GM23338 (cell line): ENCODE results near the gene BGLAP. TPM values are rescaled to one million over a fixed set of nuclear protein-coding genes. Genes with fewer than 3 reads are reported as not detected.

Experiments used
- ATAC-seq: fragments of 200-7000 bp; cut with Tn5 transposase; 3 replicates; pipeline ENCODE4 v1.9.1; 2020
- DNase-seq: peaks from one replicate; pipeline ENCODE4 v3.0.0-alpha.2; 2015; ENCODE audit warnings: low spot score
- H2AFZ ChIP-seq: fragments of 200-600 bp; sonication (generic); 2 replicates; pipeline ENCODE4 v1.8.0; 2016; ENCODE audit warnings: antibody characterized with exemption, mild to moderate bottlenecking, moderate library complexity
- H3F3A ChIP-seq: fragments of 200-600 bp; sonication (generic); replicated peaks from 2 replicates; pipeline ENCODE4 v1.8.0; 2017; ENCODE audit warnings: antibody characterized with exemption, mixed run types, low read depth
- H3K27ac ChIP-seq: fragments of 200-600 bp; sonication (generic); 2 replicates; pipeline ENCODE4 v1.6.1; 2016; ENCODE audit warnings: low read depth
- H3K27me3 ChIP-seq: fragments of 200-600 bp; sonication (generic); 2 replicates; pipeline ENCODE4 v1.8.0; 2016; ENCODE audit warnings: mild to moderate bottlenecking, mixed run types, moderate library complexity; ENCODE audit not compliant: insufficient read depth
- H3K36me3 ChIP-seq: fragments of 200-600 bp; sonication (generic); 2 replicates; pipeline ENCODE4 v1.8.0; 2016; ENCODE audit warnings: mild to moderate bottlenecking; ENCODE audit not compliant: insufficient read depth
- H3K4me1 ChIP-seq: fragments of 200-600 bp; sonication (generic); 2 replicates; pipeline ENCODE4 v1.8.0; 2016; ENCODE audit warnings: mild to moderate bottlenecking, moderate library complexity; ENCODE audit not compliant: insufficient read depth
- H3K4me2 ChIP-seq: fragments of 200-600 bp; sonication (generic); 2 replicates; pipeline ENCODE4 v1.7.1; 2017; ENCODE audit warnings: mixed run types
- H3K4me3 ChIP-seq: fragments of 200-600 bp; sonication (generic); 2 replicates; pipeline ENCODE4 v1.6.1; 2016; ENCODE audit warnings: mixed run types
- H3K79me2 ChIP-seq: fragments of 200-600 bp; sonication (generic); replicated peaks from 2 replicates; pipeline ENCODE4 v1.8.0; 2017; ENCODE audit warnings: mild to moderate bottlenecking; ENCODE audit not compliant: insufficient read depth
- H3K9me2 ChIP-seq: fragments of 200-600 bp; sonication (generic); 2 replicates; pipeline ENCODE4 v1.8.0; 2017; ENCODE audit not compliant: insufficient read depth
- H4K20me1 ChIP-seq: fragments of 200-600 bp; sonication (generic); replicated peaks from 2 replicates; pipeline ENCODE4 v1.8.0; 2017; ENCODE audit warnings: mild to moderate bottlenecking; ENCODE audit not compliant: insufficient read depth
- H3K27ac Mint-ChIP-seq: 2 replicates; pipeline ENCODE4 v1.8.0; 2020; ENCODE audit warnings: inconsistent platforms, mild to moderate bottlenecking, moderate library complexity, mixed read lengths
- H3K27me3 Mint-ChIP-seq: 3 replicates; pipeline ENCODE4 v1.8.0; 2022; ENCODE audit warnings: low read depth, mild to moderate bottlenecking, moderate library complexity, mixed read lengths, inconsistent platforms; ENCODE audit not compliant: insufficient read depth, poor library complexity
- H3K36me3 Mint-ChIP-seq: 3 replicates; pipeline ENCODE4 v1.8.0; 2021; ENCODE audit warnings: low read depth, mild to moderate bottlenecking, inconsistent platforms, moderate library complexity, mixed read lengths
- H3K4me1 Mint-ChIP-seq: 3 replicates; pipeline ENCODE4 v1.8.0; 2020; ENCODE audit warnings: mild to moderate bottlenecking, inconsistent platforms, mixed read lengths
- H3K4me3 Mint-ChIP-seq: 3 replicates; pipeline ENCODE4 v1.8.0; 2021; ENCODE audit warnings: moderate library complexity, mild to moderate bottlenecking, inconsistent platforms, mixed read lengths
- H3K9me3 Mint-ChIP-seq: 3 replicates; pipeline ENCODE4 v1.8.0; 2020; ENCODE audit warnings: moderate library complexity, mild to moderate bottlenecking, inconsistent platforms, mixed read lengths
- CREB1 ChIP-seq: fragments of 250-450 bp; sonication (Bioruptor Pico); IDR thresholded peaks from 2 replicates; pipeline ENCODE4 v1.5.0; 2020; ENCODE audit warnings: low read depth, mild to moderate bottlenecking, moderate library complexity
- EZH2 ChIP-seq: fragments of 200-600 bp; sonication (generic); IDR thresholded peaks from one replicate; pipeline ENCODE4 v1.8.0; 2017; ENCODE audit warnings: antibody characterized with exemption, mild to moderate bottlenecking, low read depth; ENCODE audit not compliant: unreplicated experiment
- EZH2phosphoT487 ChIP-seq: fragments of 200-600 bp; sonication (generic); IDR thresholded peaks from one replicate; pipeline ENCODE4 v1.8.1; 2018; ENCODE audit warnings: antibody characterized with exemption; ENCODE audit not compliant: unreplicated experiment
- NANOG ChIP-seq: IDR thresholded peaks from 2 replicates; pipeline ENCODE4 v1.6.1; 2016; ENCODE audit warnings: antibody characterized with exemption, borderline replicate concordance
- POLR2AphosphoS5 ChIP-seq: IDR thresholded peaks from 2 replicates; pipeline ENCODE4 v1.6.1; 2016; ENCODE audit warnings: antibody characterized with exemption, low read depth
- ZNF114 ChIP-seq: fragments of 250-450 bp; sonication (Bioruptor Pico); IDR thresholded peaks from 2 replicates; pipeline ENCODE4 v1.5.0; 2020; ENCODE audit warnings: mild to moderate bottlenecking, moderate library complexity
- ZNF331 ChIP-seq: fragments of 250-450 bp; sonication (Bioruptor Pico); IDR thresholded peaks from 2 replicates; pipeline ENCODE4 v1.5.0; 2020; ENCODE audit warnings: low read depth, mild to moderate bottlenecking, moderate library complexity
- polyA plus RNA-seq: library from polyadenylated mRNA; unstranded; fragments of >200 nt; fragmentation: Nextera tagmentation; extraction: Ambion mirVana; gene quantifications from 2 replicates; pipeline ENCODE4 v1.2.1, GENCODE V29; 2016
- total RNA-seq: library from RNA; depleted of rRNA; stranded (reverse); fragments of >200 nt; shearing (Covaris generic); gene quantifications from 2 replicates; pipeline ENCODE4 v1.2.3, GENCODE V29; 2014
- TF ChIP-seq, protein P1 (sequence below): IDR thresholded peaks from one replicate; pipeline ENCODE4 v1.6.1; 2018; ENCODE audit warnings: antibody characterized with exemption; ENCODE audit not compliant: unreplicated experiment
- TF ChIP-seq, protein P2 (sequence below): fragments of 250-450 bp; sonication (Bioruptor Pico); IDR thresholded peaks from 2 replicates; pipeline ENCODE4 v1.5.0; 2020; ENCODE audit warnings: mild to moderate bottlenecking, moderate library complexity
- TF ChIP-seq, protein P3 (sequence below), 2 experiments: fragments of 200-600 bp in 1 of 2; sonication (generic) in 1 of 2; conservative IDR thresholded peaks; 2 replicates each; pipeline versions ENCODE4 v1.5.1 to v1.6.1; 2016 to 2017; ENCODE audit warnings: antibody characterized with exemption in 2 of 2, low read depth in 2 of 2, mild to moderate bottlenecking in 2 of 2, moderate library complexity in 1 of 2

The BGLAP gene
- total and polyA plus RNA-seq, 2 experiments from 2014 or later = 0.36 to 0.42 TPM

DNA sequence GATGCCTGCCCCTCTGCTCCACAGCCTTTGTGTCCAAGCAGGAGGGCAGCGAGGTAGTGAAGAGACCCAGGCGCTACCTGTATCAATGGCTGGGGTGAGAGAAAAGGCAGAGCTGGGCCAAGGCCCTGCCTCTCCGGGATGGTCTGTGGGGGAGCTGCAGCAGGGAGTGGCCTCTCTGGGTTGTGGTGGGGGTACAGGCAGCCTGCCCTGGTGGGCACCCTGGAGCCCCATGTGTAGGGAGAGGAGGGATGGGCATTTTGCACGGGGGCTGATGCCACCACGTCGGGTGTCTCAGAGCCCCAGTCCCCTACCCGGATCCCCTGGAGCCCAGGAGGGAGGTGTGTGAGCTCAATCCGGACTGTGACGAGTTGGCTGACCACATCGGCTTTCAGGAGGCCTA is 754 bp downstream of the BGLAP start (continued):
- TF ChIP-seq, protein P1, sequence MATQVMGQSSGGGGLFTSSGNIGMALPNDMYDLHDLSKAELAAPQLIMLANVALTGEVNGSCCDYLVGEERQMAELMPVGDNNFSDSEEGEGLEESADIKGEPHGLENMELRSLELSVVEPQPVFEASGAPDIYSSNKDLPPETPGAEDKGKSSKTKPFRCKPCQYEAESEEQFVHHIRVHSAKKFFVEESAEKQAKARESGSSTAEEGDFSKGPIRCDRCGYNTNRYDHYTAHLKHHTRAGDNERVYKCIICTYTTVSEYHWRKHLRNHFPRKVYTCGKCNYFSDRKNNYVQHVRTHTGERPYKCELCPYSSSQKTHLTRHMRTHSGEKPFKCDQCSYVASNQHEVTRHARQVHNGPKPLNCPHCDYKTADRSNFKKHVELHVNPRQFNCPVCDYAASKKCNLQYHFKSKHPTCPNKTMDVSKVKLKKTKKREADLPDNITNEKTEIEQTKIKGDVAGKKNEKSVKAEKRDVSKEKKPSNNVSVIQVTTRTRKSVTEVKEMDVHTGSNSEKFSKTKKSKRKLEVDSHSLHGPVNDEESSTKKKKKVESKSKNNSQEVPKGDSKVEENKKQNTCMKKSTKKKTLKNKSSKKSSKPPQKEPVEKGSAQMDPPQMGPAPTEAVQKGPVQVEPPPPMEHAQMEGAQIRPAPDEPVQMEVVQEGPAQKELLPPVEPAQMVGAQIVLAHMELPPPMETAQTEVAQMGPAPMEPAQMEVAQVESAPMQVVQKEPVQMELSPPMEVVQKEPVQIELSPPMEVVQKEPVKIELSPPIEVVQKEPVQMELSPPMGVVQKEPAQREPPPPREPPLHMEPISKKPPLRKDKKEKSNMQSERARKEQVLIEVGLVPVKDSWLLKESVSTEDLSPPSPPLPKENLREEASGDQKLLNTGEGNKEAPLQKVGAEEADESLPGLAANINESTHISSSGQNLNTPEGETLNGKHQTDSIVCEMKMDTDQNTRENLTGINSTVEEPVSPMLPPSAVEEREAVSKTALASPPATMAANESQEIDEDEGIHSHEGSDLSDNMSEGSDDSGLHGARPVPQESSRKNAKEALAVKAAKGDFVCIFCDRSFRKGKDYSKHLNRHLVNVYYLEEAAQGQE = no peak
- TF ChIP-seq POLR2AphosphoS5 = no peak
- no peak for TF ChIP-seq CREB1 (CRISPR knock-in tag)
- no peak for TF ChIP-seq NANOG
- no peak for TF ChIP-seq EZH2

DNA sequence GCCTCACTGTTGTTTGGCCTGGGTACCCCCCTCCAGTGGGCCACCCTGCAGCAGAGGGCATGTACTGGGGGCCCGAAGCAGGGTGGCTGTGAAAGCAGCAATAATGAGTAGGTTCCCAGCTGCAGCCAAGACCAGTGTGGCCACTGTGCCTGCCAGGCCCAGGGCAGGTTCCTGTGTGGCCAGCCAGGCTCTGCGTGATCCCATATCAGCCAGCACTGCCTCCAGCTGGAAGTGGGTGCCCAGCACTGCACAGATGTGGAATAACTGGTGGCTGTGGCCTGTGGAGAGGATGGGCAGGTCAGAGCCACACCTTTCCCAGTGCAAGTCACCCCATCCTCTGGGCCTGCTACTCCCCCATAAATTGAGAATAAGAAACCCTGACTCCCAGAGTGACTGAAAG is 2.1 kb downstream of the BGLAP start:
- Mint-ChIP-seq H3K27ac (no peak overlapping the region), H3K27me3 (peaks cover 22% of the 10 kb centered on the region), H3K36me3 (peaks cover 11% of the 10 kb centered on the region), H3K4me3 (no peak overlapping the region), H3K4me1 (peaks cover 29% of the 10 kb centered on the region), H3K9me3 (no peaks in the 10 kb centered on the region)
- H3K27me3 ChIP-seq = no peaks in the 10 kb centered on the region
- H3K4me1 ChIP-seq = peaks cover 33% of the 10 kb centered on the region
- no peak overlapping the region for H2AFZ ChIP-seq
- H4K20me1 ChIP-seq = no peaks in the 10 kb centered on the region
- DNase-seq (no peak), ATAC-seq (no peak)
- H3K4me2 ChIP-seq = no peak overlapping the region
- H3K9me2 ChIP-seq = no peaks in the 10 kb centered on the region
- peaks cover 15% of the 10 kb centered on the region for H3F3A ChIP-seq
- H3K4me3 ChIP-seq = no peak overlapping the region
- no peak overlapping the region for H3K27ac ChIP-seq
- H3K36me3 ChIP-seq = no peaks in the 10 kb centered on the region
- H3K79me2 ChIP-seq = no peaks in the 10 kb centered on the region
- TF ChIP-seq, protein P2, sequence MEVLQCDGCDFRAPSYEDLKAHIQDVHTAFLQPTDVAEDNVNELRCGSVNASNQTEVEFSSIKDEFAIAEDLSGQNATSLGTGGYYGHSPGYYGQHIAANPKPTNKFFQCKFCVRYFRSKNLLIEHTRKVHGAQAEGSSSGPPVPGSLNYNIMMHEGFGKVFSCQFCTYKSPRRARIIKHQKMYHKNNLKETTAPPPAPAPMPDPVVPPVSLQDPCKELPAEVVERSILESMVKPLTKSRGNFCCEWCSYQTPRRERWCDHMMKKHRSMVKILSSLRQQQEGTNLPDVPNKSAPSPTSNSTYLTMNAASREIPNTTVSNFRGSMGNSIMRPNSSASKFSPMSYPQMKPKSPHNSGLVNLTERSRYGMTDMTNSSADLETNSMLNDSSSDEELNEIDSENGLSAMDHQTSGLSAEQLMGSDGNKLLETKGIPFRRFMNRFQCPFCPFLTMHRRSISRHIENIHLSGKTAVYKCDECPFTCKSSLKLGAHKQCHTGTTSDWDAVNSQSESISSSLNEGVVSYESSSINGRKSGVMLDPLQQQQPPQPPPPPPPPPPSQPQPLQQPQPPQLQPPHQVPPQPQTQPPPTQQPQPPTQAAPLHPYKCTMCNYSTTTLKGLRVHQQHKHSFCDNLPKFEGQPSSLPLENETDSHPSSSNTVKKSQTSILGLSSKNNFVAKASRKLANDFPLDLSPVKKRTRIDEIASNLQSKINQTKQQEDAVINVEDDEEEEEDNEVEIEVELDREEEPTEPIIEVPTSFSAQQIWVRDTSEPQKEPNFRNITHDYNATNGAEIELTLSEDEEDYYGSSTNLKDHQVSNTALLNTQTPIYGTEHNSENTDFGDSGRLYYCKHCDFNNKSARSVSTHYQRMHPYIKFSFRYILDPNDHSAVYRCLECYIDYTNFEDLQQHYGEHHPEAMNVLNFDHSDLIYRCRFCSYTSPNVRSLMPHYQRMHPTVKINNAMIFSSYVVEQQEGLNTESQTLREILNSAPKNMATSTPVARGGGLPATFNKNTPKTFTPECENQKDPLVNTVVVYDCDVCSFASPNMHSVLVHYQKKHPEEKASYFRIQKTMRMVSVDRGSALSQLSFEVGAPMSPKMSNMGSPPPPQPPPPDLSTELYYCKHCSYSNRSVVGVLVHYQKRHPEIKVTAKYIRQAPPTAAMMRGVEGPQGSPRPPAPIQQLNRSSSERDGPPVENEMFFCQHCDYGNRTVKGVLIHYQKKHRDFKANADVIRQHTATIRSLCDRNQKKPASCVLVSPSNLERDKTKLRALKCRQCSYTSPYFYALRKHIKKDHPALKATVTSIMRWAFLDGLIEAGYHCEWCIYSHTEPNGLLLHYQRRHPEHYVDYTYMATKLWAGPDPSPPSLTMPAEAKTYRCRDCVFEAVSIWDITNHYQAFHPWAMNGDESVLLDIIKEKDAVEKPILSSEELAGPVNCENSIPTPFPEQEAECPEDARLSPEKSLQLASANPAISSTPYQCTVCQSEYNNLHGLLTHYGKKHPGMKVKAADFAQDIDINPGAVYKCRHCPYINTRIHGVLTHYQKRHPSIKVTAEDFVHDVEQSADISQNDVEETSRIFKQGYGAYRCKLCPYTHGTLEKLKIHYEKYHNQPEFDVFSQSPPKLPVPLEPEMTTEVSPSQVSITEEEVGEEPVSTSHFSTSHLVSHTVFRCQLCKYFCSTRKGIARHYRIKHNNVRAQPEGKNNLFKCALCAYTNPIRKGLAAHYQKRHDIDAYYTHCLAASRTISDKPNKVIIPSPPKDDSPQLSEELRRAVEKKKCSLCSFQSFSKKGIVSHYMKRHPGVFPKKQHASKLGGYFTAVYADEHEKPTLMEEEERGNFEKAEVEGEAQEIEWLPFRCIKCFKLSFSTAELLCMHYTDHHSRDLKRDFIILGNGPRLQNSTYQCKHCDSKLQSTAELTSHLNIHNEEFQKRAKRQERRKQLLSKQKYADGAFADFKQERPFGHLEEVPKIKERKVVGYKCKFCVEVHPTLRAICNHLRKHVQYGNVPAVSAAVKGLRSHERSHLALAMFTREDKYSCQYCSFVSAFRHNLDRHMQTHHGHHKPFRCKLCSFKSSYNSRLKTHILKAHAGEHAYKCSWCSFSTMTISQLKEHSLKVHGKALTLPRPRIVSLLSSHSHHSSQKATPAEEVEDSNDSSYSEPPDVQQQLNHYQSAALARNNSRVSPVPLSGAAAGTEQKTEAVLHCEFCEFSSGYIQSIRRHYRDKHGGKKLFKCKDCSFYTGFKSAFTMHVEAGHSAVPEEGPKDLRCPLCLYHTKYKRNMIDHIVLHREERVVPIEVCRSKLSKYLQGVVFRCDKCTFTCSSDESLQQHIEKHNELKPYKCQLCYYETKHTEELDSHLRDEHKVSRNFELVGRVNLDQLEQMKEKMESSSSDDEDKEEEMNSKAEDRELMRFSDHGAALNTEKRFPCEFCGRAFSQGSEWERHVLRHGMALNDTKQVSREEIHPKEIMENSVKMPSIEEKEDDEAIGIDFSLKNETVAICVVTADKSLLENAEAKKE (CRISPR knock-in tag) = no peak
- TF ChIP-seq, protein P3, sequence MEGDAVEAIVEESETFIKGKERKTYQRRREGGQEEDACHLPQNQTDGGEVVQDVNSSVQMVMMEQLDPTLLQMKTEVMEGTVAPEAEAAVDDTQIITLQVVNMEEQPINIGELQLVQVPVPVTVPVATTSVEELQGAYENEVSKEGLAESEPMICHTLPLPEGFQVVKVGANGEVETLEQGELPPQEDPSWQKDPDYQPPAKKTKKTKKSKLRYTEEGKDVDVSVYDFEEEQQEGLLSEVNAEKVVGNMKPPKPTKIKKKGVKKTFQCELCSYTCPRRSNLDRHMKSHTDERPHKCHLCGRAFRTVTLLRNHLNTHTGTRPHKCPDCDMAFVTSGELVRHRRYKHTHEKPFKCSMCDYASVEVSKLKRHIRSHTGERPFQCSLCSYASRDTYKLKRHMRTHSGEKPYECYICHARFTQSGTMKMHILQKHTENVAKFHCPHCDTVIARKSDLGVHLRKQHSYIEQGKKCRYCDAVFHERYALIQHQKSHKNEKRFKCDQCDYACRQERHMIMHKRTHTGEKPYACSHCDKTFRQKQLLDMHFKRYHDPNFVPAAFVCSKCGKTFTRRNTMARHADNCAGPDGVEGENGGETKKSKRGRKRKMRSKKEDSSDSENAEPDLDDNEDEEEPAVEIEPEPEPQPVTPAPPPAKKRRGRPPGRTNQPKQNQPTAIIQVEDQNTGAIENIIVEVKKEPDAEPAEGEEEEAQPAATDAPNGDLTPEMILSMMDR (conservative IDR thresholded peaks at IDR 0.05; ENCODE audit: low read depth in 2 of 2) = no peak
- TF ChIP-seq CREB1 (CRISPR knock-in tag) (no peak), EZH2 (no peak), ZNF331 (CRISPR knock-in tag) (no peak), ZNF114 (CRISPR knock-in tag) (no peak), NANOG (no peak), EZH2phosphoT487 (no peak)
- TF ChIP-seq, protein P1 = no peak
